ENCODE data around the gene GNAT2.
"Not testable (repeated sequence)": the region's sequence is repeated elsewhere in the genome, so short reads cannot be mapped to it uniquely, and the experiment has no call there.

GNAT2 gene

GRCh38 chr1:109619576-109620400 is at the start of gene GNAT2, which contains the start of gene AMPD2:
Gene GNAT2 (minus strand): TSS chr1:109619616. CDS start chr1:109612870, 6,746 bp downstream.
Gene AMPD2 (plus strand): TSS chr1:109619837. CDS start chr1:109621176, 1,339 bp downstream.
- peak; percentile 55 to 69 (median 64) for DNase-seq (ENCODE audit: low read depth in 2 of 3, low spot score in 1 of 3)

- no peak for DNase-seq (ENCODE audit: low read depth in 2 of 3, low spot score in 1 of 3)
Observed at GRCh38 chr1:109668123-109668775, 48.8 kb upstream of the GNAT2 start.

GRCh38 chr1:109667452-109668122 is 48.2 kb upstream of the GNAT2 start, which contains the start of gene GSTM2:
Gene GSTM2 (plus strand): TSS chr1:109668057. CDS start chr1:109668116, 59 bp downstream.
- peak; percentile 74 to 83 (median 76) for DNase-seq (ENCODE audit: low read depth in 2 of 3, low spot score in 1 of 3)

GRCh38 chr1:109664671-109665070 is 45.3 kb upstream of the GNAT2 start:
- DNase-seq (ENCODE audit: low read depth in 2 of 3, low spot score in 1 of 3), result no peak

- no peak for DNase-seq (ENCODE audit: low read depth in 2 of 3, low spot score in 1 of 3)
Observed at GRCh38 chr1:109661391-109661790, 42.0 kb upstream of the GNAT2 start.

- not testable (repeated sequence) for DNase-seq (ENCODE audit: low read depth in 2 of 3, low spot score in 1 of 3)
Observed at GRCh38 chr1:109660691-109661026, 41.2 kb upstream of the GNAT2 start.

GRCh38 chr1:109659997-109660690 is 40.7 kb upstream of the GNAT2 start:
- DNase-seq (ENCODE audit: low read depth in 2 of 3, low spot score in 1 of 3), result no peak

GRCh38 chr1:109659145-109659544 is 39.7 kb upstream of the GNAT2 start:
- DNase-seq (ENCODE audit: low read depth in 2 of 3, low spot score in 1 of 3), result no peak

- no peak for DNase-seq (ENCODE audit: low read depth in 2 of 3, low spot score in 1 of 3)
Observed at GRCh38 chr1:109658533-109659042, 39.2 kb upstream of the GNAT2 start.

GRCh38 chr1:109657970-109658369 is 38.6 kb upstream of the GNAT2 start:
- DNase-seq (ENCODE audit: low read depth in 2 of 3, low spot score in 1 of 3), result no peak

- DNase-seq (ENCODE audit: low read depth in 2 of 3, low spot score in 1 of 3), result no peak
Observed at GRCh38 chr1:109657395-109657794, 38.0 kb upstream of the GNAT2 start.

- DNase-seq (ENCODE audit: low read depth in 2 of 3, low spot score in 1 of 3), result peak; percentile 33 to 62 (median 55)
Observed at GRCh38 chr1:109655615-109656519, 36.5 kb upstream of the GNAT2 start, which contains the start of gene GSTM4. Gene GSTM4 (plus strand): TSS chr1:109656099. CDS start chr1:109656390, 291 bp downstream.

- DNase-seq (ENCODE audit: low read depth in 2 of 3, low spot score in 1 of 3), result no peak
Observed at GRCh38 chr1:109654519-109654918, 35.1 kb upstream of the GNAT2 start.

- DNase-seq (ENCODE audit: low read depth in 2 of 3, low spot score in 1 of 3), result no peak
Observed at GRCh38 chr1:109653306-109653705, 33.9 kb upstream of the GNAT2 start.

- no peak for DNase-seq (ENCODE audit: low read depth in 2 of 3, low spot score in 1 of 3)
Observed at GRCh38 chr1:109652402-109652801, 33.0 kb upstream of the GNAT2 start.

GRCh38 chr1:109650609-109651008 is 31.2 kb upstream of the GNAT2 start:
- DNase-seq (ENCODE audit: low read depth in 2 of 3, low spot score in 1 of 3), result no peak

- DNase-seq (ENCODE audit: low read depth in 2 of 3, low spot score in 1 of 3), result no peak
Observed at GRCh38 chr1:109649491-109649914, 30.1 kb upstream of the GNAT2 start.

- DNase-seq (ENCODE audit: low read depth in 2 of 3, low spot score in 1 of 3), result no peak
Observed at GRCh38 chr1:109644670-109645069, 25.3 kb upstream of the GNAT2 start.

- peak; percentile 79 to 91 (median 84) for DNase-seq (ENCODE audit: low read depth in 2 of 3, low spot score in 1 of 3)
Observed at GRCh38 chr1:109643385-109644230, 24.2 kb upstream of the GNAT2 start.
